GM13977 (cell line): ENCODE results near the gene CSNK2A2.

ENCODE experiments used
- DNase-seq: peaks from one replicate; pipeline ENCODE4 v3.0.0; 2012; ENCODE audit warnings: low spot score
- CTCF ChIP-seq: IDR thresholded peaks from 2 replicates; pipeline ENCODE4 v1.5.1; 2012; ENCODE audit warnings: mild to moderate bottlenecking, control low read depth; ENCODE audit not compliant: insufficient read depth; ENCODE audit errors: extremely low read depth, missing control alignments
- in situ Hi-C: fragments of 300-500 bp; cut with MboI; formaldehyde crosslinking; loops from one replicate; pipeline ENCODE4 v1.12.0; 2022; ENCODE audit warnings: low sequenced_read_pairs, low pct_unique_long_range_greater_than_20kb, mixed read lengths, inconsistent platforms; ENCODE audit not compliant: unreplicated experiment

Gene CSNK2A2

GRCh38 chr16:58128711-58129096, 69.2 kb downstream of the CSNK2A2 start:
- no peak for TF ChIP-seq CTCF
- in situ Hi-C loops: no loop called here
- peak; percentile 24 for DNase-seq

GRCh38 chr16:58128181-58128631, 69.7 kb downstream of the CSNK2A2 start:
- no peak for DNase-seq
- TF ChIP-seq CTCF: no peak
- in situ Hi-C loops: no loop called here

GRCh38 chr16:58127634-58128033, 70.3 kb downstream of the CSNK2A2 start:
- in situ Hi-C loops: no loop called here

GRCh38 chr16:58127033-58127556, 70.8 kb downstream of the CSNK2A2 start:
- DNase-seq: peak; percentile 35
- in situ Hi-C loops: no loop called here
- TF ChIP-seq CTCF: peak; percentile 50

More at GRCh38 chr16:58127634-58128033, 70.3 kb downstream of the CSNK2A2 start:
- TF ChIP-seq CTCF: no peak
- no peak for DNase-seq

GRCh38 chr16:58126451-58126961, 71.4 kb downstream of the CSNK2A2 start:
- no peak for DNase-seq
- in situ Hi-C loops: no loop called here
- TF ChIP-seq CTCF: no peak

- no peak for TF ChIP-seq CTCF
- no peak for DNase-seq
- in situ Hi-C loops: no loop called here
Observed at GRCh38 chr16:58125781-58126335, 72.0 kb downstream of the CSNK2A2 start.
